ENCODE data around the gene SMIM36. TPM values are rescaled to one million over a fixed set of nuclear protein-coding genes. Genes with fewer than 3 reads are reported as not detected.

SMIM36 gene
- total and polyA plus RNA-seq, 2 of the 8 experiments (the other 6 are each of a cell fraction or from before 2014, with no cell fraction given), result not detected

- H2AFZ ChIP-seq (ENCODE audit: low read length), result 0 out of 2 replicates have a peak overlapping the region, but pooled peaks have one; percentile 32
- no peak for FAIRE-seq
- no peaks in the 10 kb centered on the region for H3K36me3 ChIP-seq (ENCODE audit: control insufficient read depth in 2 of 4, insufficient read depth in 4 of 4, low read length in 3 of 4)
- H2BK120ac ChIP-seq (replicated peaks; ENCODE audit: low read depth, low read length), result no peak overlapping the region
- WGBS, 2 experiments (ENCODE audit: extremely low coverage in 1 of 2, insufficient coverage in 1 of 2, insufficient read length in 1 of 2, insufficient replicate concordance in 2 of 2, low coverage in 1 of 2, low lambda C conversion rate in 2 of 2, missing lambda C conversion rate in 1 of 2), result 94% methylated on average over 18 of the region's 22 CpGs; no CpG with 5 or more reads in 1 of the 2 experiments
- no peak overlapping the region for H3K18ac ChIP-seq (ENCODE audit: extremely low read depth, low read length)
- no peak overlapping the region for H3K4me3 ChIP-seq (ENCODE audit: extremely low read depth in 1 of 4, insufficient read depth in 2 of 4, low read depth in 3 of 4, low read length in 4 of 4)
- no peak overlapping the region for H2BK20ac ChIP-seq (ENCODE audit: low read length)
- no peak overlapping the region for H3K4me2 ChIP-seq (ENCODE audit: insufficient read depth in 1 of 2, low read depth in 2 of 2, low read length in 2 of 2)
- H2BK15ac ChIP-seq (ENCODE audit: low read length), result no peak overlapping the region
- H4K5ac ChIP-seq (ENCODE audit: insufficient read length, low read depth, low read length), result no peak overlapping the region
- no peaks in the 10 kb centered on the region for H3K27me3 ChIP-seq (replicated peaks in 1 of 4; ENCODE audit: control insufficient read depth in 3 of 4, extremely low read depth in 1 of 4, insufficient read depth in 3 of 4, low read length in 3 of 4)
- H3K79me1 ChIP-seq (ENCODE audit: low read depth, low read length), result no peaks in the 10 kb centered on the region
- no peak for DNase-seq (ENCODE audit: low read depth in 1 of 2, low spot score in 2 of 2)
- H3K14ac ChIP-seq (ENCODE audit: insufficient read length), result no peak overlapping the region
- H3K4me1 ChIP-seq (replicated peaks in 1 of 4; ENCODE audit: control insufficient read depth in 3 of 4, insufficient read depth in 4 of 4, low read length in 3 of 4), result peaks cover 1 to 9% (median 4%) of the 10 kb centered on the region in 4 experiments; a peak in 4 of 7 replicates
- H3K9me3 ChIP-seq (ENCODE audit: insufficient read depth in 2 of 2, low read depth in 1 of 2, low read length in 1 of 2), result no peaks in the 10 kb centered on the region
- no peaks in the 10 kb centered on the region for H3K79me2 ChIP-seq (ENCODE audit: control insufficient read depth in 1 of 2, insufficient read depth in 2 of 2, low read length in 2 of 2)
- H3K4ac ChIP-seq (replicated peaks; ENCODE audit: insufficient read length, low read depth, low read length), result no peak overlapping the region
- no peak overlapping the region for H4K8ac ChIP-seq (ENCODE audit: extremely low read depth, insufficient read depth, low read length)
- H3K9ac ChIP-seq (replicated peaks in 1 of 4; ENCODE audit: extremely low read depth in 1 of 4, low read depth in 3 of 4, low read length in 3 of 4), result no peak overlapping the region
- H3K56ac ChIP-seq (replicated peaks; ENCODE audit: insufficient read length, low read depth, low read length), result no peak overlapping the region
- no peak overlapping the region for H2BK12ac ChIP-seq (ENCODE audit: low read depth, low read length)
- ChIA-PET CTCF (ENCODE audit: partially characterized antibody) (interaction anchor here (1.6 kb wide), 1 partner anchor 56 kb away, joined by 5 read pairs; no protein-coding TSS in a partner anchor), POLR2A (ENCODE audit: partially characterized antibody) (no interaction called here)
- no peak overlapping the region for H2BK5ac ChIP-seq (ENCODE audit: low read depth, low read length)
- no peak for TF ChIP-seq GTF2F1 (IDR thresholded peaks at IDR 0.05; ENCODE audit: borderline replicate concordance, low read depth, low read length)
- no peak for TF ChIP-seq RNF2 (IDR thresholded peaks at IDR 0.05; ENCODE audit: borderline replicate concordance, low read depth, low read length, missing control alignments, poor library complexity, severe bottlenecking)
- TF ChIP-seq, protein P1, sequence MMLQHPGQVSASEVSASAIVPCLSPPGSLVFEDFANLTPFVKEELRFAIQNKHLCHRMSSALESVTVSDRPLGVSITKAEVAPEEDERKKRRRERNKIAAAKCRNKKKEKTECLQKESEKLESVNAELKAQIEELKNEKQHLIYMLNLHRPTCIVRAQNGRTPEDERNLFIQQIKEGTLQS (IDR thresholded peaks at IDR 0.05; ENCODE audit: insufficient read depth, low read depth, low read length), result no peak
- no peak for TF ChIP-seq JUN (IDR thresholded peaks at IDR 0.05; ENCODE audit: low read depth, low read length)
- no peak for TF ChIP-seq SRF (IDR thresholded peaks at IDR 0.05; ENCODE audit: low read depth, low read length)
- H4K20me1 ChIP-seq (replicated peaks in 1 of 2; ENCODE audit: control insufficient read depth in 1 of 2, insufficient read depth in 2 of 2, low read length in 2 of 2), result no peaks in the 10 kb centered on the region
- no peaks in the 10 kb centered on the region for H3K23me2 ChIP-seq (ENCODE audit: low read depth, low read length)
- no peak overlapping the region for H3K27ac ChIP-seq (ENCODE audit: low read depth, low read length)
- no peak overlapping the region for H4K91ac ChIP-seq (replicated peaks; ENCODE audit: insufficient read length, low read length)
- no peak overlapping the region for H3K23ac ChIP-seq (ENCODE audit: insufficient read length)
- H2AK5ac ChIP-seq (ENCODE audit: low read depth, low read length), result no peak overlapping the region
Observed at GRCh38 chr17:55458287-55458900, 52.9 kb downstream of the SMIM36 start.

Data from H1 (cell line).